ENCODE data around the gene ROGDI.

ROGDI gene

DNA sequence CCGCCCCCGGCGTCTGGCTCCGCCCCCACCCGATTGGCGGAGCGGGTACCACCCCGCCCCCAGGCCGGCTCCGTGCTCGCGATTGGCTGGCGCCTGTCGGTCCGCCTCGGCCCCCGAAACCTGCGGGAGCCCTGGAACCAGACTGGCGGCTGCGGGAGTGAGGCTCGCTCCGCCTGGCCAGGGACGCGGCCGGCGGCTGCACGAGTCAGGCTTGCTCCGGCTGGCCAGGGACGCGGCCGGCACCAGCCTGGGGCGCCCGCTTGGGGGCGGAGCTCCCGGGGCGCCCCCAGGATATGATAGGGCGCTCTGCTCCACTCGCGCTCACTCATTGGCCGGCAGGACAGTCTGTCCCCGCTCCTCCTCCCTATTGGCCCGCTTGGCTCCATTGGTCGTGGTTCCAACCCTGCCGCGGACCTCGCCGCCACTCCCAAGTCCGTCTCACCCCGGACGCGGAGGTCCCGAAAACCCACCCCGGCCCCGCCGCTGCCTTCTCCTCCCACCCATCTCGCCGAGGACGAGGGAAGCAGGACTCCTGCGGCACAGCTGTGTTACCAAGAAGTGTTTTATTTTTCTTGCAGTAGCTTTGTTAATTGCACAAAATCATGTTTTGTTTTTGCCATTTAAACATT is 340 bp upstream of the ROGDI start:
- peak overlapping the region; percentile 79 for H3K27ac ChIP-seq
- H3K4me1 ChIP-seq, result peaks cover 10% of the 10 kb centered on the region
- no peaks in the 10 kb centered on the region for H3K27me3 ChIP-seq (ENCODE audit: control insufficient read depth, insufficient read depth, low read length)
- H2AFZ ChIP-seq, result peak overlapping the region; percentile 99
- H3K4me3 ChIP-seq (ENCODE audit: low read depth, low read length), result peak overlapping the region; percentile 92
- H3K36me3 ChIP-seq (ENCODE audit: control insufficient read depth, insufficient read depth, low read length), result no peaks in the 10 kb centered on the region
- peak overlapping the region; percentile 13 for H3K9ac ChIP-seq
- no peaks in the 10 kb centered on the region for H3K9me3 ChIP-seq (ENCODE audit: control insufficient read depth, low read length)
- peak; percentile 35 for TF ChIP-seq CTCF (IDR thresholded peaks at IDR 0.05)
- H3K79me2 ChIP-seq, result no peaks in the 10 kb centered on the region
- H3K4me2 ChIP-seq (ENCODE audit: low read length), result peak overlapping the region; percentile 96

DNA sequence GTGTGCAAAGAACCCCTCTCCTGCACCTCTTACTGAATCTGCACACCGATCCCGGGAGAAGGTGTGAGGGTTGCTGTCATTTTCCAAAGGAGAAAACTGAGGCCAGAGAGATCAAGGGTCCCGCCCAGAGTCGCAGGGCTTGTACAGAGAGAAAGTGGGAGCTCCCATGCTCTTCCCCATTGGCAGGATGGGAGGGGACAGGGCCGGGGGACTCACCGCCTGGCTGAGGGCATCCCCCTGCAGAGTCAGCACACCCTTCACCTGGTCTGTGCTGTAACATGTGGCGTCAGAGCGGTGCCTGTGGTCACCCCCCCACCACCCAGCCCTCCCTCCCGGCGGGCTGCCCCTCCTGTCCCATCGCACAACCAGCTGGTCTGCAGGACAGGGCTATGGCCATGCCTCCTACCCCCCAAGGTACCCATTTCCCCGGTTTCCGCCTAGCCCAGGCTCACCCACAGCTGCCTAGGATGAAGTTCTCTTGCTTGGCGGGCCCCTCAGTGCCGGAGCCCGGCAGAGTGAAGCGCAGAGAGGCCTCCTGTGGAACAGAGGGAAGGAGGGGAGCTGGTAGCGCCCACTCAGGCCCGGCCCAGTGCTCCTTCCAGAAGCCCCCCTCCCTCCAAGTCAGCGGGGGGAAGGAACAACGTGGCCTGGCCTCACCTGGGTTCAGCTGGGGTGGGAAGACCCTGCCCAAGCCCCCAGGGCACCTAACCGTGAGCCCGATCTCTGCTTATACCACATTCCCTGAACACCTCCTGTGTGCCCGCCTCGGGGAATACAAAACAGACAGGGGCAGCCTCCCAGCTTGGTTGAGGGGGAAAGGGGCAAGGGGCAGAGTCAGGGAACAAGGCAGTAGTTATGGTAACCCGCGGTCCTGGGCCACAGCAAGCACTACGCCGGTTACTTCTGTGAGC is 1.1 kb downstream of the ROGDI start:
- Histone ChIP-seq H3K79me2 (no peaks in the 10 kb centered on the region), H3K36me3 (ENCODE audit: control insufficient read depth, insufficient read depth, low read length) (no peaks in the 10 kb centered on the region), H3K27me3 (ENCODE audit: control insufficient read depth, insufficient read depth, low read length) (no peaks in the 10 kb centered on the region), H3K4me3 (ENCODE audit: low read depth, low read length) (peak overlapping the region; percentile 92), H3K4me1 (peaks cover 10% of the 10 kb centered on the region), H3K9ac (no peak overlapping the region), H3K4me2 (ENCODE audit: low read length) (peak overlapping the region; percentile 96), H2AFZ (peak overlapping the region; percentile 91), H3K9me3 (ENCODE audit: control insufficient read depth, low read length) (no peaks in the 10 kb centered on the region), H3K27ac (peak overlapping the region; percentile 79)
- TF ChIP-seq CTCF (IDR thresholded peaks at IDR 0.05), result no peak

- no peak for TF ChIP-seq CTCF (IDR thresholded peaks at IDR 0.05)
- H3K36me3 ChIP-seq (ENCODE audit: control insufficient read depth, insufficient read depth, low read length), result no peaks in the 10 kb centered on the region
- no peaks in the 10 kb centered on the region for H3K79me2 ChIP-seq
- H3K27ac ChIP-seq, result no peak overlapping the region
- H3K27me3 ChIP-seq (ENCODE audit: control insufficient read depth, insufficient read depth, low read length), result no peaks in the 10 kb centered on the region
- no peak overlapping the region for H2AFZ ChIP-seq
- no peak overlapping the region for H3K4me2 ChIP-seq (ENCODE audit: low read length)
- no peak overlapping the region for H3K4me3 ChIP-seq (ENCODE audit: low read depth, low read length)
- H3K9ac ChIP-seq, result no peak overlapping the region
- peaks cover 10% of the 10 kb centered on the region for H3K4me1 ChIP-seq
- H3K9me3 ChIP-seq (ENCODE audit: control insufficient read depth, low read length), result no peaks in the 10 kb centered on the region
Measured at GRCh38 chr16:4800290-4801041, 2.0 kb downstream of the ROGDI start.

- no peak overlapping the region for H3K9ac ChIP-seq
- H3K4me2 ChIP-seq (ENCODE audit: low read length), result no peak overlapping the region
- no peak overlapping the region for H2AFZ ChIP-seq
- H3K9me3 ChIP-seq (ENCODE audit: control insufficient read depth, low read length), result no peaks in the 10 kb centered on the region
- H3K4me3 ChIP-seq (ENCODE audit: low read depth, low read length), result no peak overlapping the region
- H3K27ac ChIP-seq, result no peak overlapping the region
- peaks cover 10% of the 10 kb centered on the region for H3K4me1 ChIP-seq
- no peaks in the 10 kb centered on the region for H3K27me3 ChIP-seq (ENCODE audit: control insufficient read depth, insufficient read depth, low read length)
- TF ChIP-seq CTCF (IDR thresholded peaks at IDR 0.05), result no peak
- no peaks in the 10 kb centered on the region for H3K36me3 ChIP-seq (ENCODE audit: control insufficient read depth, insufficient read depth, low read length)
- no peaks in the 10 kb centered on the region for H3K79me2 ChIP-seq
Measured at GRCh38 chr16:4799171-4799855, 3.1 kb downstream of the ROGDI start.
